HG02938 (cell line): ENCODE measurements around the gene SHISA6.

ENCODE experiments used
- ATAC-seq: cut with Tn5 transposase; IDR thresholded peaks from one replicate; pipeline ENCODE4 v1.9.1; 2021; ENCODE audit warnings: mild to moderate bottlenecking, moderate library complexity; ENCODE audit not compliant: unreplicated experiment

The SHISA6 gene

GRCh38 chr17:11264183-11264871 lies 23.3 kb downstream of the SHISA6 start:
- no peak for ATAC-seq

- no peak for ATAC-seq
These were observed 27.1 kb downstream of the SHISA6 start for GRCh38 chr17:11267999-11268575.

DNA sequence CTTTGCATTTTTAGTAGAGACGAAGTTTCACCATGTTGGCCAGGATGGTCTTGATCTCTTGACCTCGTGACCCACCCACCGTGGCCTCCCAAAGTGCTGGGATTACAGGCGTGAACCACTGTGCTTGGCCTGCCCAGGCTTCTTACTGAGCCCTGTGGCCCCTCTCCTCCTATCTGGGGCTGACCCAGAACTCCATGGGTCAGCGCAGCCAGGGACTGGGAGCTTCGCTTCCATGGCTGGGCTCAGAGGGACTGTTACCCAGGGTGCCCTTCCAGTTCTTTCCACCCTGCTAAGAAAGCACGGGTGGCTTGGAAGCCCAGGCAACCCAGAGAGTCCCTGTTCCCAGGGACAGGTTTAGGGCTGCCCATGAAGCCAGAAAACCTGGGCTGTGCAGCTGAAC lies 28.2 kb downstream of the SHISA6 start:
- ATAC-seq = no peak

DNA sequence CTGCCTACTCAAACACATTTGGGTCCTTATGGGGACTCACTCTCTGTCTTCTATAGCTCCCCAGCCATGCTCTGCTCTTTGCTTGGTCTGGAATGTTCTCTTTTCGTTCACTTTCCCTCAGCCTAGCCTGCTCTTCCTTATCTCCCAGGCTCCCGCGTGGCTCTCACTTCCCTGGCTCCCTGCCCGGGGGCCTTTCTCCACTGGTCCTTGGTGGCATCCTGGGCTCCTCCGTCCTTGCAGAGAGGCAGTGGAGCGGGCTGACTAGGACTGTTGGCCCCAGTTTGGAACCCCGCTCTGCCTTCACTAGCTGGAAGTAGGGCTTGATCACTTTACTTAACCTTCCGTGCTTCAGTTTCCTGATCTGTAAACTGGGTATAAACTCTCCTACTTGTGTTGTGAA lies 31.2 kb downstream of the SHISA6 start:
- ATAC-seq = no peak

DNA sequence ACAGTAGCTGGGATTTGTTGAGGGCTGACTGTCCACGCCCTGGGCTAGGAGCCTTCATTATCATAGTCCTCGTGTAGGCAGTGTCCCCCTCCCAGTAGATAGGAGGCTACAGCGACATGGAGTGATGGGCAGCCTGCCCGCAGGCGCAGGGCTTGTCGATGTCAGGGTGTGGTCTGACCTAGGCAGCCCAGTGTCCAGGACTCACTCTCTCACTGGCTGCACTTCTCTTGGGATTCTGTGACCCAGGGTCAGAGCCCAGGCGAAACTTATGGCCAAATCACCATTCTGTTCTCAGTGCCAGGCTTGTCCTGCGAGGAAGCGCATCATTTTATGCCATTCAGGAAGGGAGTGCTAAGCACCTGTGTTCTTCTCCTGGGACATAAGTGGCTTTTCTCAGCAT lies 32.6 kb downstream of the SHISA6 start:
- no peak for ATAC-seq

DNA sequence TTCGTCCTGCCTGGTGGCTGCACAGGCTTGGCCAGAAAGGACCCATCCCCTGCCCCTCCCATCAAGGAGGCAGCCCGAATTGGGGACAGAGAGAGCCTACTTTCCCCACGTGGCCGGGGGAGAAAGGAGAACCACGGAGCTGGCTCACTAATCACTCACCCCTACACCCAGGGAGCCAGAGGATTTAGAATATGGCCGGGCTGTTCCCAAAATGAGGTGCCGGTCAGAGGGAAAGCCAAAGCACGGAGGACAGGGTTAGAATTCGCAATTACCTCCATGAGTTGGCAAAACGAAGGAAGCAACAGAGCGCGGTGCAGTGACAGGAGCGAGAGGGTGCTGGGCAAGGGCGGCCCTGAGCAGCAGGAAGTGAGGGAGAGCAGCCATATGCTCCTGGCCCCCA lies 33.1 kb downstream of the SHISA6 start:
- no peak for ATAC-seq

GRCh38 chr17:11276486-11276885 lies 35.5 kb downstream of the SHISA6 start:
- ATAC-seq = no peak

DNA sequence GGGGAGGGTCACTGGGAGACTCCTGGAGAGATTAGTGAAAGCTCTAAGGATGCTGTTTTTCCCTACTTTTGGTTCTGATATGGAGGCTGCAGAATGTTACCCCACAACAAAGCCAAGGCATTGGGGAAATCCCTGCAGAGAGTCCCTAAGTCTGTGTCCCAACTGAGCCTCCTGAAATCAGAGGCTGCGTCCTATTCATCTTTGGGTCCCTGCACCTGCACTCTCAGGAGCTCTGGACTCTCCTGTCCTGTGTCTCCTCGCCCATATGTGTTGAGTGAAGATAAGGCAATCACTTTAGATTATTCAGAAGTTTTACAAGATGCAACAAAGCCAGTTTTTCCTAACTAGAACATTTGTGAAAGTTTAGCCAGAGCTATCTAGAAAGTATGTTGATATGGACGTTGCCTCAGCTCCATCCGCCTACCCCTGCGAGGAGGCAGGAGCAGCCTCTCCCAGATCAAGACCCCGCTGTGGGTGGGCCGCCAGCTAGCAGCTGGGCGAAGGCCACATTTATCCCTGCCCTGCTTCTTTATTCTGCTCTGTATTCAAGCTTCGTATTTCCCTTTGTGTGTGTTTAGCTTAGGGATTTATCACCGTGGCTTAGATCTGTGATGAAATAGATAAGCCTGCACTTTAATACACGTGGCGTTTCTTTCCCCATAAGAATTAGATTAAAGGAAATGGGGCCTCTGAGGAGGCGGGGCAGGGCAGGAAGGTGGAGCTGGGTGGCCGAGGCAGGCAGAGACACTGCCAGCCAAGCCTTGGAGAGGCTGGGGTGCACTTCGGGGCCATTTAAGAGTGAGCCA lies 37.4 kb downstream of the SHISA6 start:
- no peak for ATAC-seq

GRCh38 chr17:11278992-11279270 lies 37.9 kb downstream of the SHISA6 start:
- ATAC-seq = no peak

DNA sequence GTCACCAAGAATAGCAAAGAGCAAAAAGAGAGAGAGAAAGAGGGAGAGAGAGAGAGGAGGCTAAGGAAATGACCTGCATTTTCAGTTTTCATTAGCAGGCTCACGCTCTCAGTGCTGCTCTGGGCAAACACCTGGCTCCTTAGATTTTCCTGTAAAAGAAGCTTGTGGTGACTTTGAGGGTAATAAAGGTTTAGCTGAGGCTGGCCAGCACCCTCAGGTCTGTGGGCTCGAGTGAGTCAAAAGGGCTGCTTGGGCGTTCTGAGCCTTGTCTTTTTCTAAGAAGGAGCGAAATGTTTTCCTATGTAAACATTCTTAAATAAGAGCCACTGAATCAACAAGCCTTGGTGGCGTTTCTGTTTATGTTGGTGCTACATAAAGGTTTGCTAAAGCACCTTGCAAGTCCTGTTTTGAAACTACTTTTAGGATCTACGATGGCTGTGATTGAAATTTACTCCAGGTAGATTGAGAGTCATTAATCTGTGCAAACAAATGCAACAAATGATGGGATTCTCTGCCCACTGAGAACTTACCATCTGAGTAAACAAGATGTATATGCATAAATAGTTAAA lies 38.8 kb downstream of the SHISA6 start:
- ATAC-seq = no peak

DNA sequence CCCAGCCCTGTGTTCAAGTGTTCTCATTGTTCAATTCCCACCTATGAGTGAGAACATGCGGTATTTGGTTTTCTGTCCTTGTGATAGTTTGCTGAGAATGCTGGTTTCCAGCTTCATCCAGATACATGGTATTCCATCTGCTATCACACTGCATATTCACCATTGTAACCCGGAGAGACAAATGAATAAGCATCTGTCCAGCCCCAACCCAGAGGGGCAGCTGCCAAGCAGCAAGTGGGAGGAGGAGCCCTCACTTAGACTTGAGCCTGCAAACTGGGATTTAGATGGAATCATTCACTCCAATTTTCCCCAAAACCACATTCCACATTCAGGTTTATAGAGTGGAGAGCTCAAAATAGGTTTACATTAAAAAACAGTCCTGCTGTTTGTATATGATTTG lies 41.6 kb downstream of the SHISA6 start:
- no peak for ATAC-seq

GRCh38 chr17:11284811-11285210 lies 43.8 kb downstream of the SHISA6 start:
- no peak for ATAC-seq

DNA sequence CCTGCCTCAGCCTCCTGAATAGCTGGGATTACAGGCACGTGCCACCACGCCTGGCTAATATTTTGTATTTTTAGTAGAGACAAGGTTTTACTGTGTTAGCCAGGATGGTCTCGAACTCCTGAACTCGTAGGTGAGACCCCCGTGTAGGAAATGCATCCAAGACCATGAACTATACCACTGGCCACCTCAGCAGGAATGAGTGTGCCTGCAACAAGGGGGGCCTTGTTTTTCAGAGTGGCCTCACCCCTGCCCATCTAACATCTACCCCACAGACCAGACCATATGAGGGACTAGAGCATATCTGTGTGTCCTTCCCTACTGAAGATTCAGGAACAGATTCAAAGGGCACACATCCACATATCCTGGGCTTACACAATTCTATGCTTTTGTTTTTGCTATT lies 44.9 kb downstream of the SHISA6 start:
- ATAC-seq = no peak

DNA sequence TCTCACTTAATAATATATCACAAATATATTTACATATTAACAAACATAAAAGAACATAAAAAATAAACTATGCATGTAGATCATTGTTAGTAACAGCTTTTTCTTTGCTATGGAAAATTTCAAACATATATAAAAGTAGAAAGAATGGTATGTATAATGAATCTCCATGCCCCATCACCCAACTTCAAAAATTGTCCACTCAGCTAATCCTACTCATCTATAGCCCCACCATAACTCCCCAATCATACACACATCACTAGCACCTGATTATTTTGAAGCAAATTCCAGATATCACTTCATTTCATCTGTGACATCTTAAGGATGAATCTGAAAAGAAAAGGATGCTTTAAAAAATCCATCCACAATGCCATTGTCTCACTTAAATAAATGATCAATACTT lies 46.8 kb downstream of the SHISA6 start:
- ATAC-seq = no peak

- ATAC-seq = no peak
These were observed 49.8 kb downstream of the SHISA6 start for GRCh38 chr17:11290814-11291213.

DNA sequence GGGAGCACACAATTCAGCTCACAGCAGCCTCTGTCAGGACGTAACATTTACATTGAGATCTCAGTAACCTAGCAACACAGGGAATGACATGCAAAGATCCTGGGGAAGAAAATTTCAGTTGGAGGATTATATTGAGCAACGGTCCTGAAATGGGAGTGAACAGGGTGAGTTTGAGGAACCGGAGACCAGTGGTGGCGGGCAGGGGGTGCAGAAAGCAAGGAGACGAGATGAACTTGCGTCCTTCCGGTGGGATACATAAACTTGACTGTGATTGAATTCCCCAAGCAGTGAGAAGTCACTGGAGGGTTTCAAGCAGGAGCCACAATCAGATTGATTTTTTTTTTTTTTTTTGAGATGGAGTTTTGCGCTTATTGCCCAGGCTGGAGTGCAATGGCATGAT lies 51.5 kb downstream of the SHISA6 start:
- ATAC-seq = no peak

GRCh38 chr17:11293480-11293879 lies 52.5 kb downstream of the SHISA6 start:
- no peak for ATAC-seq

- ATAC-seq = no peak
These were observed 53.8 kb downstream of the SHISA6 start for GRCh38 chr17:11294826-11295225.

DNA sequence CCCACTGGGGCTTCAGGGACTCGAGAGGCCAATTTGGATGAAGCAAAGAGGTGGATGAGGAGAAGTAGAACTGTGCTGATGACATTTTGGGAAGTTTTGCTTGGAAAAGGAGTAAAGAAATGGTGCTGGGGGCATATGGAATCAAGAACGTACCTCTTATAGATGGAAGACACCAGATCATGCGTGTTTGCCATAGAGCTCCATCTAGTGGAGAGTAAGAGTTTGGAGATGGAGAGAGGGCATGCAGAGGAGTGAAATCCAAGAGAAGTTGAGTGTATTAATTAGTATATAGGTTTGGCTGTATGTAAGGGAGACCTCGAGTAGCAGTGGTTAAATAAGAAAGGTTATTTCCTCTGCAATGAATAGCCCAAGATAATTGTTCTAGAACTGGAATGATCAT lies 56.0 kb downstream of the SHISA6 start:
- ATAC-seq = no peak

DNA sequence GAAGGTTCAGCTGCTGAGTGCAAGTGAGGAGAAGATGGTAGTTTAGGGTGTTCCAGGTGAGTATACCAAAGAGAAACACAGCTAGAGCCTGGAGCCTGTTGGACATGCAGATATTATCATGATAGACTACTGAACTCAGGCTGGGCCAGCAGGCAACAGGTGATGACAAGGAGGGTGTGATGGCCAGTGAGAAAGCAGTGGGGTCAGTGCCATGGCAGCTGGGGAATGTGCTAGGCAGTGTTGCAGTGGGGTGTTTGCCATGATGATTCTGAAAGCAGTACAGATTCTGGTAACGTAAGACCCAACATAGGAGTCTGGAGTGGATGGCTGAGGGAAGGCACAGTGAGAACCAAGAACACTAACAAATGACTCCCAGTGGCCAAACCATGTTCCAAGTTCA lies 57.4 kb downstream of the SHISA6 start:
- no peak for ATAC-seq

DNA sequence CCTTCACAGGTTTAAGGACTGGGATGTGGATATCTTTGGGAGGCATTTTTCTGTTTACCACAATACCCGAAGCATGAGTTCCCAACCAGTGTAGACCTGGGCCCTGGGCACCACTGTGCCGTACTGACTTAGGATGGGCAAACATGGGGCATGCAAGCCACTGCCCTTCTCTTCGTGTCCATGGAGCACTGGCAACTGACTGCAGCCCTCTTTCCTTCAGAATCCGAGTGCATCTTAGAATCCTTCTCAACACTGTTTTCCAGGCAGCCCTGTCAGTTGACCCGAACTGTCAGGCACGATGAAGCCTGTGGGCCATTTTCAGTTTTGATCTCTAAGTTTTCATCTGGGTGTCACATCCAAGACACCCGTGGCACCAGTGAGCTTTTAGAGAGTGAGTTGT lies 59.2 kb downstream of the SHISA6 start:
- no peak for ATAC-seq

DNA sequence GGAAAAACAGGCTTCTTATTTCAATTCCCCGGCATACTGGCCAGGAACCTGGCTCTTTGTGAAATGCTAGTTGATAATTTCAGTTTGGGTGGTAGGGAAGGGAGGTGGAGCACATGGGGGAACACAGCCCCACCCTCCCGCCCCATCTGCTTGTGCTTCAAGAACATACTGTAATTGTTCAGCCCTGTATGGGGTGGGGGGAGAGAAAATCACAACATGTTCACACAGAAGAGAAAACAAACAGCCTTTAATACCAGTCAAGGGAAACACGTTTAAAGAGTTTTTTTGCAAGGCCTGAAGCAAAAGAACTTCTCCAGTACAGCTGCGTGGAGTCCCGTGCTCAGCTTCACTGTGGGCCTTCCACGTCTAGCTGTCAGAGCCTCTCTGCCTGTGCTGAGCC lies 59.7 kb downstream of the SHISA6 start:
- ATAC-seq = no peak
